ELR (cell line): ENCODE results near the gene SLC29A3.

Experiments
- DNase-seq: peaks from one replicate; pipeline ENCODE4 v3.0.0-alpha.2; 2015; ENCODE audit warnings: low read depth

The SLC29A3 gene

DNA sequence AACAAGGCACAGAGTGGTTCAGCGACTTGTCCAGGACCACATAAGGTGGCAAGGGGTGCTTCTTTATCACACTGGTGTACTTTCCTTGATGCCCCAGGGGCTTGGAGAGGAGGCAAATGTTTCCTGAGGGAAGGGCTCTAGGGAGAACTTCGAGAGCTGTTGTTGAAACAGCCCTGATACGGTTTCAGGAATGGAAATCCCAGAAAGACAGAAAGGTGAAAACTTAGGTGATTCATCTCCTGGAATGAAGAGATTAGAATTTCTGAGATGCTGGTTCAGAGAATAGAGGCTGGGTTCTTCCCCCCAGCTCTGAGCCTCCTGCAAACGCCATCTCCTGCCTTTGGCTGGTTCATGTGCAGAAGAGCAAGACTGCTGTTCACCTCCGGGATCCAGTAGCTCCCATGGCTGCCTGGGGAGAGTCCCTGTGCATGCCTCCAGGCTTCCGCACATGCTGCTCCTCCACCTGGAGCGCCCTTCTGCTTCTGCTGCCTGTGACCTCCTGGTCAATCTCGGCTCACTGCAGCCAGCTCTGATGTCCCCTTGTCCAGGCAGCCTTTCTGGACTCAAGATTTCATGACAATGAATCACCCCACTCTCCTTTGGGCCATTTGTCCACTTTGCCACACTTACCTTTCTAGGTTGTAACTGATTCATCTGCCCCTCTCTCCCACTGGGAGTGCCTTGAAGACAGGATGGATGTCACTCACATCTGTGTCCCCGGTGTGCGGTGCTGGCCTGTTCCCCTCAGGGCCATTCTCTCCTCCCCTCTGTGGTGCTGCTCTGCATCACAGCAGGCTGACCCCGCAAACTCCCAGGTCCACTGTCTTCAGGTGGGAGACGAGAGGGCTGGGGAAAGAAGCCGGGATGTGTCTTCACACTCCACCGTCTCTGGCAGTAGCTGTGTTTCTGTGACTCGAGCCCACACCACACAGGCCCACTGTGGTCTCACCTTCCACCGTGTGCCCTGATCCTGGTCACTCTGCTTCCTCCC is 74.0 kb downstream of the SLC29A3 start:
- DNase-seq: no peak

DNA sequence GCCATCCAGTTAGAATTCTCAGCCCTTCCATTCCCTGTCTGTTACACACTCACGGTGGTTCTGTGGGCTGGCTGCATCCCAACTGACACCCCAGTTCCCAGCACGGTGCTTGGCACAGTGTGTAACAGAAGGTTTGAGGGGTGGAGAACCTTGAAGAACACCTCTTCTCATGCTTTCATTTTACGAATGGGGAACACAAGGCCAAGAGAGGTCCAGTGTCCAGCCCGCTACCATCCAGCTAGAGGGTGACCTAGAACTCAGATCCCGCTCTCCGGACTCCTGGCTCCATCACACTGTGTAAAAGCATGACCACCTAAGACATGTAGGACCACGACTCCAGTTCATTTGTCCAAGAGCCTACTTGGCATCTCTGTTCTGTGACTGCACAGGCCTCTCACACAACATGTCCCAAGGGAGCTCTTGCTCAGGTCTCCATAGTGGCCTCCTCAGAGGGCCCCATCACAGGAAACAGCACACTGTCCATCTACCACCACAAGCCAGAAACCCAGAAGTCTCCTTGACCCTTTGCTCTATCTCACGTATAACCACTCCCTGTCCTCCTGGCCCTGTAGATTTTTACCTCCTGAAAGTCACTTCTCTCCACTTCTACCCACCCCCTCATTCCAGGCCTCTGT is 74.9 kb downstream of the SLC29A3 start:
- DNase-seq: no peak

GRCh38 chr10:71394926-71395562 is 76.0 kb downstream of the SLC29A3 start:
- DNase-seq: no peak

GRCh38 chr10:71395621-71396020 is 76.6 kb downstream of the SLC29A3 start:
- no peak for DNase-seq

DNA sequence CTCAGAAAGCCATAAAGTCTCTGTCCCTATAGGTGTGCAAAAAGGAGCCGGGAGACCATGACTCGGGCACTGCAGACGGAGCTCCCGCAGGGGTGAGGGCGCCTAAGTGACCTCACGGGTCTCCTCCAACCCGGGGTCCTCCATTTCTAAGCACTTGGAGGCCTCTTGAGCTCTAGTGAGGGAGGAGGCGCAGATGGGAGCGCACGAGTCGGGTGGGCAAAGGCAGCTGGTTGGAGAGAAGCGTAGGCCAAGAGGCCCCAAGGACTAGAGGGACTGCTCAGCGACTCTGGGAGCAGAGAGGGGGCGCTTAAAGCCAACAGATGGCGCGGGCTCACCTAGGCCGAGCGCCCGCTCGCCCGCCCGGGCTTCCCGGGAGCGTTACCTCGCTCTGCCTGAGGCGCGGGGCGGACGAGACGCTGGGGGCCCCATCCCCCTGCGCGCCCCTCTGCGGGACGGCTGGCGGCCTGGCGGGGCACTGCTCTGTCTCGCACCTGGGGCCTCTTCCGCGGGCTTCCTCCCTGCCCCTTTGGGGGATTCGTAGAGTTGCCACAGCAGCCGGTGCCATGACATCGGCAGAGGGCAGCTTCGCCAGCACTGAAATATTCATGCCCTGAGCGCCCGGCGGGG is 77.1 kb downstream of the SLC29A3 start:
- peak; percentile 26 for DNase-seq

DNA sequence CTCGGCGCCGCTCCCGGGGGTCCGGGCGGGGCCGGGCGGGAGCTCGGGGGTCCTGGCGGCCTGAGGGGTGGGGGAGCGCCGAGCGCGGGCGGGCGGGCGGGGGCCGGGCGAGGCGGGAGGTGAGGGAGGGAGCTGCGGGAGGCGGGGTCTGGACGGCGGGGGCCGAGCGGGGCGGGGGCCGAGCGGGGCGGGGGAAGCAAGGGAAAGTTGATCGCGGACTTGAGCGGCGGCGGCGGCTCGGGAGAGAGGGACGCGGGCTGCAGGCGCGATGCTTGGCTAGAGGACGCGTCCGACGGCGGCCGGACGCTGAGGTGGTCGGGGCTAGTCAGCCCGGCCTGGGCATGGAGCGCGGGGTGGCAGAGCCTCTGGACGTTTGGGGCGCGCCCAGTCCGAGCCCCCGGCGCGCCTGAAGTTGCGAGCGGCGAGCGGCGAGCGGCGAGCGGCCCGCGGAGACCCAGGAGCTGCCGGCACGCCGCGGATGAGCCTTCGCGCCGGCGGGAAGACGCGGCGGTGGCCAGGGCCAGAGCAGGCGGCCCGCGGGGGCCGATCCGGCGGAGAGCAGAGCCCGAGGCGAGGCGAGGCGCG is 77.7 kb downstream of the SLC29A3 start, which contains the start of gene CDH23:
Gene CDH23, plus strand, starts transcription at position 210 of the 585 bp plus-strand sequence. CDS start 42,912 bp downstream, outside the sequence.
- DNase-seq: no peak

GRCh38 chr10:71397296-71398212 is 78.5 kb downstream of the SLC29A3 start:
- no peak for DNase-seq

DNA sequence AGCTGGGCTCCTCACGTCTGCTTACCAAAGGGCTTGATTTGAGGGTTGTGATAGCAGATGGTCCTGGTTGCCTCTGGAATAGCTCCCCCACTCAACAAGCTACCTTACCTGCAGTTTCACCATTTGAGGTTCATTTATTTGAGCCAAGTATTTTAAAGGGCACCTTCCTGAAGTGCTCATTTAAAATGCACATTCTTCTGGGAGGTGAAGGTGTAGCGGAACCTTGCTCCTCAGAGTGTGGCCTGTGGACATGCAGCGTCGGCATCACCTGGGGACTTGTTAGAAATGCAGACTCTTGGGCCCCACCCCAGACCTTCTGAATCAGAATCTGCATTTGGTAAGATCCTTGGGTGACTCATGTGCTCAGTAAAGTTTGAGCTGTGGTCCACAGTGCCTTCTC is 79.9 kb downstream of the SLC29A3 start:
- no peak for DNase-seq

DNA sequence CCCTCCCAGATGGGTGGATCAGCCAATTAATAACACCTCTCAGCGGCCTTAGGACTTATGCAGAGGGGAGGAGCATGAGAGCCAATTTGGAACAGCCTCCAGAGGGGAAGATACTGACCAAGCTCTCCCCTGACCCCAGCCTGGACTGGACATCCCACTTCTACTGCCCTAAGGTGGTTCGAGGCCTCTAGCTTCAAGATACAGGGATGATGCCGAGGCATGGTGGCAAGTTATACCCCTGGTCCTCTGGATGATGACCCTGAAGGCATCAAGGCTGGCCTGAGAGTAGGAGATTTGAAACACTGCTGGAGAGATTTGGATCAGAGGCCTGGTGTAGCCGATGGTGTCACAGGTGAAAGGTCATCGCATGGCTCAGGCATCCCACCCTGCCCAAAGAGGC is 80.9 kb downstream of the SLC29A3 start:
- no peak for DNase-seq

GRCh38 chr10:71401056-71401455 is 82.0 kb downstream of the SLC29A3 start:
- no peak for DNase-seq

GRCh38 chr10:71402005-71402404 is 82.9 kb downstream of the SLC29A3 start:
- no peak for DNase-seq

DNA sequence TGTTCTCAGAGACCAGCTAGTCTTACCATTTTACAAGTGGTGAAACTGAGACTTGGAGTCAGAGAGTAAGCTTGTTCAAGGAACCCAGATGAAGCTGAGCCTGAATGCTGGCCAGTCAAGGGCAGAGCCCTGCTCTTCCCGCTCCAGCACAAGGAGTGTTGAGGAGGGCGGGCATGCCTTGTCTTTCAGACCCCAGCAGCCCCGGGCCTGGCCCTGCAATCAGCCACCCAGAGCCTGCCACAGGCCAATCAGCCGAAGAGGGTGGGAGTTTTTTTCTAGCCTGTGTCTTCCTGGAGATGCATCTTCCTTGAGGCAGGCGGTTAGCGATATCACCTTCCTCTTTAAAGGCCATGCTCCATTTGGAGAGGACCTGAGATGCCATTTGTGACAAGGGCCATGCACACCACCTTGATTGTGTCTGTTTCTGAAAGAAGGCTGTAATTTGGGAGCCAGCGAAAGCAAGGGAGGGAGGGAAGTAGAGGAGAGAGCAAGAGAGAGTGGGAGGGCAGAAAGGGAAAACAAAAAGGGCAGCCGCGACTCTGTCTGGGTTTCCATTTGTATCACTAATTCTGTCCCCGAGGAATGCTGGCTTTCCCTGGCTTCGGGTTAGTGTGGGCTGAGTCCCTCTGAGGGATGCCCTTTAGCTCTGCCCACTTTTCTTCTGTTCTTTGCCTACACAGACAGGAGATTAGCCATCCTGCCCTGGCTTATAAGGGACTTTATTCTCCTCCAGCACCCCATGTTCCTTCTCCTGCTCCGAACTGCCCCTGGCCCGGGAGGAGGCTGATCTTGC is 85.6 kb downstream of the SLC29A3 start:
- DNase-seq: no peak

DNA sequence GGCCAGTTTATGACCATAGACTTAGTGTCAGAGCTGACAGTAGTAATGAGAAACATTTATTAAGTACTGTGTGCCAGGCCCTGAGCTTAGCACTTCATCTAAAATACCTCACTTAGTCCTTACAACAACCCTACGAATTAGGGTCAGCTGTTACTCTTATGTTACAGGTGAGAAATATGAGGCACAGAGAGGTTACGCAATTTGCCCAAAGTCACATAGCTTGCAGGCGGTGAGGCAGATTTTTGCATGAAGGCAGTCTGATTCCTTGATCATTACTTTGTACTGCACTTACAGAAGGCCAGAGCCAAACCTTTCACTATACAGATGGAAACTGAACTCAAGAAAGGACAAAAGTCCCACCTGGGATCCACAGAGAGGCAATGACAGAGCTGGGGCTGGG is 87.8 kb downstream of the SLC29A3 start:
- no peak for DNase-seq

DNA sequence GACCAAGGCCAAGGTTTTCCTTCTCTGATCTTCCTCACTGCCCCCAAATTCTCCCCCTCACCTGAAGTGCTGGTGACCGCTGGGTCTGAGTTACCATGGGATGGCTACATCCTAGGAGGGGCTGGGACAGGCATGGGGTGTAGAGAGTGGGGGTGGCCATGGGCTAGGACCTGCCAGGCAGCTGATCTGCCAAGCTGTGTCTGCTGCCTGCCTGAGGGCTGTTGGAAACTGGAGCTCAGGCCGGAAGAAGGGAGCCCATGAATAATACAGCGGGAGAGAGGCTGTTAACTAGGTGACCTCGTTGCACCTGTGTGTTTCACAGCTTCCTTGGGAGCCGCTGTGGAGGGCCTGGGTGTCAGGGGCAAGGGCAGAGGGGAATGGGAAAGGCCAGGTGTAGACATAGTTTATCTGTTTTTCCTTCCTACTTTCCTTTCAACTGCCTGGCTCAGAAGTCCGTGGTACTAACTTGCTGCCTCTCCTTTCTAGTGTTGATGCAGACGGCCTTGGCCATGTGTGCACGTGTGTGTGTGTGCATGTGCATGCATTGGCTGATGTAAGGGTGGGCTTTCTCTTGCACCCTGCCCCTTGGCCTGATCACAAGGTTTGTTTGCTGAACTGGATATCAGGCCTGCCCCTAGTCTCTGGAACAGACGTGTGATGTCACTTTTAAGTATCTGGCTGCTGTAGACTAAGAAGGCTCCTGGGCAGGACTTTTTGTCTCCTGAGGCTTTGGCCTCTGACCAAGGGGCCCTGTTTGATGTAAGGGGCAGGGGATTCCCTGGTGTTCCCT is 89.6 kb downstream of the SLC29A3 start:
- no peak for DNase-seq

GRCh38 chr10:71409516-71410104 is 90.6 kb downstream of the SLC29A3 start:
- DNase-seq: no peak
